Left cardiac atrium (tissue), 4 donors: ENCODE data around the gene AS3MT. TPM values are rescaled to one million over a fixed set of nuclear protein-coding genes. Genes with fewer than 3 reads are reported as not detected.
"Not testable (repeated sequence)": the region's sequence is repeated elsewhere in the genome, so short reads cannot be mapped to it uniquely, and the experiment has no call there.

Experiments
- ATAC-seq, 2 donors: fragments of 200-7000 bp; cut with Tn5 transposase; one replicate each; pipeline ENCODE4 v1.9.1; 2020; ENCODE audit warnings: mild to moderate bottlenecking in 2 of 2, moderate library complexity in 2 of 2
- DNase-seq: peaks from one replicate; pipeline ENCODE4 v3.0.0-alpha.2; 2020
- intact Hi-C, 2 donors: fragments of 100-400 bp; cut with DNase I; formaldehyde crosslinking; loops; one replicate each; pipeline versions ENCODE4 v1.14.1 to v1.15.1; 2022 to 2023
- long read RNA-seq: library from polyadenylated mRNA; unstranded; transcript quantifications from one replicate; pipeline ENCODE4 v2.0.0, GENCODE V29; 2021
- total RNA-seq, 2 donors: library from RNA; stranded (reverse); fragmentation: NEBNext Ultra II Directional; extraction: Animal tissue kit (Norgen Biotek cat#: 25700); gene quantifications; one replicate each; pipeline ENCODE4 v1.2.1, GENCODE V29; 2021
- donor health status: DM: no; HTN: yes; CAD: no.
- donor health status: DM: no; HTN: yes; CAD: no; lungs with severe emphysema.
- donor health status: DM: yes; HTN: yes; CAD: no.
- donor health status: Dilated cardiomyopathy.

AS3MT gene
- 10 to 100 TPM in 1 of 2 donors, 1 to 10 TPM in 1; 8.7 to 12.2 TPM for total RNA-seq
- long read RNA-seq, partial matches to known transcripts, result 0 of 6 reads
- long read RNA-seq, other reads (novel, unspliced or antisense), result 4 of 6 reads

GRCh38 chr10:102869258-102870198 lies at the start of gene AS3MT:
Gene AS3MT, plus strand, starts transcription at chr10:102869470. Its CDS starts 123 bp downstream, at chr10:102869593.
- DNase-seq (peak; percentile 60), ATAC-seq (peak; percentile 91 to 93)
- intact Hi-C loops, result no loop called here

GRCh38 chr10:102820008-102820407 lies 49.3 kb upstream of the AS3MT start:
- DNase-seq, ATAC-seq, intact Hi-C loops: not testable (repeated sequence)

GRCh38 chr10:102822222-102822621 lies 47.0 kb upstream of the AS3MT start:
- no peak for ATAC-seq
- DNase-seq, result no peak
- intact Hi-C loops, result no loop called here

- intact Hi-C loops, result no loop called here
- DNase-seq (no peak), ATAC-seq (no peak)
Observed at GRCh38 chr10:102824664-102825063, 44.6 kb upstream of the AS3MT start.

- ATAC-seq (no peak), DNase-seq (no peak)
- intact Hi-C loops, result no loop called here
Observed at GRCh38 chr10:102826148-102826796, 43.0 kb upstream of the AS3MT start.

GRCh38 chr10:102827597-102827975 lies 41.7 kb upstream of the AS3MT start:
- ATAC-seq (no peak), DNase-seq (no peak)
- intact Hi-C loops, result no loop called here

GRCh38 chr10:102831322-102832071 lies 37.8 kb upstream of the AS3MT start:
- ATAC-seq, result no peak
- intact Hi-C loops, result loop anchor here in 1 of 2 donors (10.0 kb wide), 1 partner anchor 233 kb away; no protein-coding TSS in a partner anchor
- DNase-seq, result no peak

- no peak for ATAC-seq
- intact Hi-C loops, result loop anchor here in 1 of 2 donors (10.0 kb wide), 1 partner anchor 233 kb away; no protein-coding TSS in a partner anchor
- no peak for DNase-seq
Observed at GRCh38 chr10:102832248-102832647, 37.0 kb upstream of the AS3MT start.

- no peak for DNase-seq
- intact Hi-C loops, result loop anchor here in 1 of 2 donors (10.0 kb wide), 1 partner anchor 232 kb away; no protein-coding TSS in a partner anchor
- no peak for ATAC-seq
Observed at GRCh38 chr10:102832987-102833386, 36.3 kb upstream of the AS3MT start.

GRCh38 chr10:102834143-102834542 lies 35.1 kb upstream of the AS3MT start:
- DNase-seq (no peak), ATAC-seq (no peak)
- intact Hi-C loops, result loop anchor here (2.0 to 10.0 kb wide), 3 partner anchors 67 to 231 kb away; no protein-coding TSS in a partner anchor

- peak; percentile 80 for DNase-seq
- intact Hi-C loops, result loop anchor here (1.0 to 10.0 kb wide), 4 partner anchors 65 to 230 kb away; no protein-coding TSS in a partner anchor
- ATAC-seq, result peak; percentile 93 to 94
Observed at GRCh38 chr10:102835007-102835482, 34.2 kb upstream of the AS3MT start.

GRCh38 chr10:102837230-102837721 lies 32.0 kb upstream of the AS3MT start, which contains the start of gene CYP17A1:
Gene CYP17A1, minus strand, starts transcription at chr10:102837413. Its CDS starts 52 bp downstream, at chr10:102837361.
- DNase-seq (peak; percentile 54), ATAC-seq (peak; percentile 8 to 66)
- intact Hi-C loops, result loop anchor here in 1 of 2 donors (10.0 kb wide), 1 partner anchor 228 kb away; no protein-coding TSS in a partner anchor

- intact Hi-C loops, result loop anchor here in 1 of 2 donors (10.0 kb wide), 1 partner anchor 226 kb away; no protein-coding TSS in a partner anchor
- not testable (repeated sequence) for ATAC-seq, DNase-seq
Observed at GRCh38 chr10:102838276-102838927, 30.9 kb upstream of the AS3MT start.

- ATAC-seq (no peak), DNase-seq (no peak)
- intact Hi-C loops, result no loop called here
Observed at GRCh38 chr10:102841827-102842345, 27.4 kb upstream of the AS3MT start.

GRCh38 chr10:102843139-102843538 lies 26.1 kb upstream of the AS3MT start:
- intact Hi-C loops, ATAC-seq, DNase-seq: not testable (repeated sequence)

GRCh38 chr10:102844190-102844776 lies 25.0 kb upstream of the AS3MT start:
- DNase-seq, ATAC-seq, intact Hi-C loops: not testable (repeated sequence)

GRCh38 chr10:102845352-102845902 lies 23.8 kb upstream of the AS3MT start:
- no peak for ATAC-seq
- intact Hi-C loops, result no loop called here
- DNase-seq, result no peak
